ENCODE results near the gene PPFIBP1. TPM values are rescaled to one million over a fixed set of nuclear protein-coding genes. Genes with fewer than 3 reads are reported as not detected.

Gene PPFIBP1
- total and polyA plus RNA-seq, 2 of the 8 experiments (the other 6 are each of a cell fraction or from before 2014, with no cell fraction given) = 7.7 to 31.3 TPM

DNA sequence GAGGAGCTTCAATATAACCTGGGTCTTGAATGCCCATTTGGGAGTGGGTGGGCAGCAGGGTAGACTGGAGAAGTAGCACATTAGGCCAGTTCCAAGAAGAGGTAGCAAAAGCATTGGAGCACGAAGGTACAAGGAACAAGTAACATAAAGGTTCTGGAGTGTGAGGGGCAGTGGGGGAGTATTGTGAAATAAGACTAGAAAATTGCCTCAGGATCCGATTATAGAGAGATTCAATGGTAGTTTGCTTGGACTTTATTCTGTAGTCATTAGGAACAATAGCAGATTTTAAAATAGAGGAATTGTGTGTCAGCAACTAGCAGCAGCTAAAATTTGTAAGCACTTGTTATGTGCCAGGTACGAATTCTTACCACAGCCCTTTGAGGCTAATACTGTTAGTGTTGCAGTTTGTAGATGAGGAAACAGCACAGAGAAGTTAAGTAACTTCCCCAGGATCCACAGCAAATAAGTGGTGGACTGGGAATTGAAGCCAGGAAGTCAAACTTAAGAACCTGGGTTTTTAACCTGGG is 61.8 kb downstream of the PPFIBP1 start:
- H3K4me3 ChIP-seq (ENCODE audit: extremely low read depth in 1 of 4, insufficient read depth in 2 of 4, low read depth in 3 of 4, low read length in 4 of 4) = no peak overlapping the region
- no peak overlapping the region for H3K23ac ChIP-seq (ENCODE audit: insufficient read length)
- no peaks in the 10 kb centered on the region for H3K36me3 ChIP-seq (ENCODE audit: control insufficient read depth in 2 of 4, insufficient read depth in 4 of 4, low read length in 3 of 4)
- no peak overlapping the region for H4K8ac ChIP-seq (ENCODE audit: extremely low read depth, insufficient read depth, low read length)
- peaks cover 0 to 4% (median 0%) of the 10 kb centered on the region in 4 experiments; a peak in 1 of 7 replicates for H3K4me1 ChIP-seq (replicated peaks in 1 of 4; ENCODE audit: control insufficient read depth in 3 of 4, insufficient read depth in 4 of 4, low read length in 3 of 4)
- H2AFZ ChIP-seq (ENCODE audit: low read length) = no peak overlapping the region
- FAIRE-seq (no peak), DNase-seq (ENCODE audit: low read depth in 1 of 2, low spot score in 2 of 2) (no peak)
- no peaks in the 10 kb centered on the region for H3K23me2 ChIP-seq (ENCODE audit: low read depth, low read length)
- no peak overlapping the region for H2BK5ac ChIP-seq (ENCODE audit: low read depth, low read length)
- H4K5ac ChIP-seq (ENCODE audit: insufficient read length, low read depth, low read length) = no peak overlapping the region
- POLR2A ChIA-PET (ENCODE audit: partially characterized antibody) = no interaction called here
- H3K9me3 ChIP-seq (ENCODE audit: insufficient read depth in 2 of 2, low read depth in 1 of 2, low read length in 1 of 2) = no peaks in the 10 kb centered on the region
- H2BK120ac ChIP-seq (replicated peaks; ENCODE audit: low read depth, low read length) = no peak overlapping the region
- H3K4ac ChIP-seq (replicated peaks; ENCODE audit: insufficient read length, low read depth, low read length) = no peak overlapping the region
- no peak overlapping the region for H3K18ac ChIP-seq (ENCODE audit: extremely low read depth, low read length)
- no peaks in the 10 kb centered on the region for H3K79me2 ChIP-seq (ENCODE audit: control insufficient read depth in 1 of 2, insufficient read depth in 2 of 2, low read length in 2 of 2)
- no peaks in the 10 kb centered on the region for H4K20me1 ChIP-seq (replicated peaks in 1 of 2; ENCODE audit: control insufficient read depth in 1 of 2, insufficient read depth in 2 of 2, low read length in 2 of 2)
- H3K27ac ChIP-seq (ENCODE audit: low read depth, low read length) = no peak overlapping the region
- WGBS, 2 experiments (ENCODE audit: extremely low coverage in 1 of 2, insufficient coverage in 1 of 2, insufficient read length in 1 of 2, insufficient replicate concordance in 2 of 2, low coverage in 1 of 2, low lambda C conversion rate in 2 of 2, missing lambda C conversion rate in 1 of 2) = 90% methylated on average over 3 of the region's 3 CpGs; no CpG with 5 or more reads in 1 of the 2 experiments
- H2BK20ac ChIP-seq (ENCODE audit: low read length) = no peak overlapping the region
- H3K9ac ChIP-seq (replicated peaks in 1 of 4; ENCODE audit: extremely low read depth in 1 of 4, low read depth in 3 of 4, low read length in 3 of 4) = no peak overlapping the region
- no peaks in the 10 kb centered on the region for H3K27me3 ChIP-seq (replicated peaks in 1 of 4; ENCODE audit: control insufficient read depth in 3 of 4, extremely low read depth in 1 of 4, insufficient read depth in 3 of 4, low read length in 3 of 4)
- no peaks in the 10 kb centered on the region; the same call in 1 of the 2 replicates for H3K79me1 ChIP-seq (ENCODE audit: low read depth, low read length)
- H2BK15ac ChIP-seq (ENCODE audit: low read length) = no peak overlapping the region
- no peak overlapping the region for H2BK12ac ChIP-seq (ENCODE audit: low read depth, low read length)
- no peak overlapping the region for H4K91ac ChIP-seq (replicated peaks; ENCODE audit: insufficient read length, low read length)
- TF ChIP-seq SIRT6 (IDR thresholded peaks at IDR 0.05; ENCODE audit: low read length) (no peak), ATF2 (IDR thresholded peaks at IDR 0.05; ENCODE audit: low read length) (no peak), ASH2L (IDR thresholded peaks at IDR 0.05; ENCODE audit: low read length) (no peak), CEBPB (IDR thresholded peaks at IDR 0.05; ENCODE audit: low read depth, low read length) (peak; percentile 40; the same call in 1 of the 2 replicates), BACH1 (IDR thresholded peaks at IDR 0.05; ENCODE audit: low read length) (no peak)
- TF ChIP-seq, protein P1, sequence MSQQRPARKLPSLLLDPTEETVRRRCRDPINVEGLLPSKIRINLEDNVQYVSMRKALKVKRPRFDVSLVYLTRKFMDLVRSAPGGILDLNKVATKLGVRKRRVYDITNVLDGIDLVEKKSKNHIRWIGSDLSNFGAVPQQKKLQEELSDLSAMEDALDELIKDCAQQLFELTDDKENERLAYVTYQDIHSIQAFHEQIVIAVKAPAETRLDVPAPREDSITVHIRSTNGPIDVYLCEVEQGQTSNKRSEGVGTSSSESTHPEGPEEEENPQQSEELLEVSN (IDR thresholded peaks at IDR 0.05) = no peak
- H2AK5ac ChIP-seq (ENCODE audit: low read depth, low read length) = no peak overlapping the region
- H3K4me2 ChIP-seq (ENCODE audit: insufficient read depth in 1 of 2, low read depth in 2 of 2, low read length in 2 of 2) = no peak overlapping the region
- CTCF ChIA-PET (ENCODE audit: partially characterized antibody) = no interaction called here
- no peak overlapping the region for H3K56ac ChIP-seq (replicated peaks; ENCODE audit: insufficient read length, low read depth, low read length)
- no peak overlapping the region for H3K14ac ChIP-seq (ENCODE audit: insufficient read length)

Measured in H1 (cell line).